OCI-LY3 (cell line): ENCODE data around the gene FGF5.
"Not testable (repeated sequence)": the region's sequence is repeated elsewhere in the genome, so short reads cannot be mapped to it uniquely, and the experiment has no call there.

Experiments used
- CTCF ChIP-seq: fragments of 200-600, 300-600 bp; sonication (generic); IDR thresholded peaks from 2 replicates; pipeline ENCODE4 v1.5.1; 2014; ENCODE audit warnings: antibody characterized with exemption, low read length, low read depth
- EZH2phosphoT487 ChIP-seq: fragments of 200-600 bp; shearing (Covaris generic); IDR thresholded peaks from 2 replicates; pipeline ENCODE4 v1.6.1; 2018; ENCODE audit warnings: antibody characterized with exemption, mixed run types, low read depth

GRCh38 chr4:80315848-80316247, 49.4 kb downstream of the FGF5 start:
- not testable (repeated sequence) for TF ChIP-seq CTCF, EZH2phosphoT487
